Measurements from ENCODE around the gene CCDC88C. TPM values are rescaled to one million over a fixed set of nuclear protein-coding genes. Genes with fewer than 3 reads are reported as not detected.

Gene CCDC88C
- total RNA-seq, 1 donor from 2014 or later = 2.8 TPM

DNA sequence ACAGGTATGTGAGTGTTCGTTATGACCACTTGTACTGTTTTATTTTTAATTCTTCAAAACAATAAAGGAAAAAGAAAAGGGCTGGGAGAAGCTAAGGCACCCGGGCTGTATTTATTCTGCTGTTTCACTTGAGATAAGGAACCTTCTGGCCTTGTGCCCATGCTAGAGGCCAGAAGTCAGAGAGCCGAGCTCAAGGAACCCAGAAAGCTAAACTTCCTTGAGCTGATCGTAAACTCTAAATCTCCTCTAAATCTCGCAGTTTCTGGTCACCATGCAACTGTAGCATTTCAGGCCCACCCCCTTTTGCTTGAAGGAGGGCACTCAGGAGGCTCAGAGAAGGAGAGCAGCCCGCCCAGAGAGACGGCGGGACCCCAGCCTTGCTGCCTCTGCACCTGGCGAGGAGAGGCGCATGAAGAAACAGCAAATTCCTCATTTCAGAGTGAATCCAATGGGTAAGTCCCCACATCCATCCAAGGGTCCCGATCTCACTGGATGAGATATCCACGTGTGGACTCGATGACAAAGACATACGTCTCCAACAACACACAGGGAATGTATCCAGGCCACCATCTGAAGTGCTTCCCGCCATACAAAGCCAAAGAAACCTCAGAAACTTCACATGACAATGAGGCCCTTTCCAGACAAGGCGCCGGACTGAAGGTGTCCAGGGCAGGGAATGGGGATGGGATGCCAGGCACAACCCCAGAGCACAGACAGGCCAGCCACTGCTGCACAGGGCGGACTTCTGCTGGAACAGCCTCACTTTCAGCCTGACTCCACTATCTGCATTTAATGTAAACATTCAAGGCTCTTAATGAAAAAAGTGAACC, 14.6 kb downstream of the CCDC88C start:
- no peaks in the 10 kb centered on the region for H3K36me3 ChIP-seq
- no peaks in the 10 kb centered on the region for H3K9me3 ChIP-seq (replicated peaks)
- peaks cover 35% of the 10 kb centered on the region for H3K4me1 ChIP-seq
- no peak for DNase-seq
- peaks cover 45% of the 10 kb centered on the region for H3K27me3 ChIP-seq (ENCODE audit: low read depth)
- intact Hi-C loops (cut with micrococcal nuclease) = no loop called here
- H3K4me3 ChIP-seq = no peak overlapping the region
- TF ChIP-seq, protein P1, sequence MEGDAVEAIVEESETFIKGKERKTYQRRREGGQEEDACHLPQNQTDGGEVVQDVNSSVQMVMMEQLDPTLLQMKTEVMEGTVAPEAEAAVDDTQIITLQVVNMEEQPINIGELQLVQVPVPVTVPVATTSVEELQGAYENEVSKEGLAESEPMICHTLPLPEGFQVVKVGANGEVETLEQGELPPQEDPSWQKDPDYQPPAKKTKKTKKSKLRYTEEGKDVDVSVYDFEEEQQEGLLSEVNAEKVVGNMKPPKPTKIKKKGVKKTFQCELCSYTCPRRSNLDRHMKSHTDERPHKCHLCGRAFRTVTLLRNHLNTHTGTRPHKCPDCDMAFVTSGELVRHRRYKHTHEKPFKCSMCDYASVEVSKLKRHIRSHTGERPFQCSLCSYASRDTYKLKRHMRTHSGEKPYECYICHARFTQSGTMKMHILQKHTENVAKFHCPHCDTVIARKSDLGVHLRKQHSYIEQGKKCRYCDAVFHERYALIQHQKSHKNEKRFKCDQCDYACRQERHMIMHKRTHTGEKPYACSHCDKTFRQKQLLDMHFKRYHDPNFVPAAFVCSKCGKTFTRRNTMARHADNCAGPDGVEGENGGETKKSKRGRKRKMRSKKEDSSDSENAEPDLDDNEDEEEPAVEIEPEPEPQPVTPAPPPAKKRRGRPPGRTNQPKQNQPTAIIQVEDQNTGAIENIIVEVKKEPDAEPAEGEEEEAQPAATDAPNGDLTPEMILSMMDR (IDR thresholded peaks at IDR 0.05; ENCODE audit: borderline replicate concordance) = no peak
- H3K27ac ChIP-seq (replicated peaks) = peak overlapping the region; percentile 43

DNA sequence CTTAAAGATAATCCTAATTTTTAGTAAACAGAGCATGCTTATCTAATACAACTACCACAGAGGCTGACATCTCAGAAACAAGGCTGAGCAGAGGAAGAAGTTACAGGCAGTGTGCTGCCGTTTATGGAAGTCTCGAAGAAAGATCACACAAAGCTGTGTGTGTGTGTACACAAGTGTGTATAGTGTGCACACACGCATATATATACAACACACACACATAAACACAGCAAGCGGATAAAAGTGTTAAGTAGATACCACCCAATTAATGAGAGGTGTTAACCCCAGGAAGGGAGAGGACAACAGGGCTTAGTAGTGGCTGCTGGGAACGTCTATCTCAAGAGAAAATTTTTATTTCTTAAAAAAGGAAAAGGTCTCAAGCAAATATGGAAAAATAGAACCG, 15.3 kb downstream of the CCDC88C start:
- peaks cover 42% of the 10 kb centered on the region for H3K4me1 ChIP-seq
- DNase-seq = no peak
- no peak overlapping the region for H3K4me3 ChIP-seq
- TF ChIP-seq, protein P1 (IDR thresholded peaks at IDR 0.05; ENCODE audit: borderline replicate concordance) = no peak
- intact Hi-C loops (cut with micrococcal nuclease) = no loop called here
- peak overlapping the region; percentile 43 for H3K27ac ChIP-seq (replicated peaks)
- no peaks in the 10 kb centered on the region for H3K36me3 ChIP-seq
- no peaks in the 10 kb centered on the region for H3K9me3 ChIP-seq (replicated peaks)
- H3K27me3 ChIP-seq (ENCODE audit: low read depth) = peaks cover 51% of the 10 kb centered on the region

DNA sequence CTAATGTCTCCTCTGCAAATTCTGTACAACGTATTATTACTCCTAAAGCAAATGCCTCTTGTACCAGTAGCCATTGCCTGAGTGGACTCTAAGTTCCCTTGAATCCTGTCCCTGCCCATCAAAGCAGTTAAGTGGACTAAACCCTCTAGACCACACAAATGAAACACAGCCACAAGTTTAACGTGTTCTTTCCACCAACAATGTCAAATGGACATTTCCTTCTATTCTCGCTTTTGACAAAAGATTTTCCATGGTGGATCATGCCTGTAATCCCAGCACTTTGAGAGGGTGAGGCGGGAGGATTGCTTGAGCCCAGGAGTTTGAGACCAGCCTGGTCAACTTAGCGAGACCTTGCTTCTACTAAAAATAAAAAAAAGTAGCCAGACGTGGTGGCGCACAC, 15.9 kb downstream of the CCDC88C start:
- Histone ChIP-seq H3K9me3 (replicated peaks) (no peaks in the 10 kb centered on the region), H3K4me1 (peaks cover 47% of the 10 kb centered on the region), H3K27me3 (ENCODE audit: low read depth) (peaks cover 57% of the 10 kb centered on the region), H3K36me3 (no peaks in the 10 kb centered on the region), H3K27ac (replicated peaks) (peak overlapping the region; percentile 43), H3K4me3 (no peak overlapping the region)
- DNase-seq = no peak
- TF ChIP-seq, protein P1 (IDR thresholded peaks at IDR 0.05; ENCODE audit: borderline replicate concordance) = no peak
- intact Hi-C loops (cut with micrococcal nuclease) = no loop called here

DNA sequence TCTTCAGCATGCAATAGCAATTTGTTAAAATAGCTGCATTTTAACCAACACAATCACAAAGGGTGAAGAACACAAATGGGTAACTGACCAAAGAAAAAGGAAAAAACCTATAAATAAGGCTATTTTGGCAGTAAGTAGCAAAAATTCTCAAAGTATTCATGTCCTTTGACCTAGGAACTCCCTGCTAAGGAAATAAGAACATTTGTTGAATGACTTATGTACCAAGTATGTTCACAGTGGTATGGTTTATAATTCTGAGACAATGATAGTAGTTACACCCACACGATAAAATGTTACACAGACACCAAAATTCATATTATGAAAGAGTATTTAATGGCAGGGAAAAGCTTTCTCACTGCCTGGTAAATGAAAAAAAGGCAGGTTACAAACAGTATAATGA, 16.9 kb downstream of the CCDC88C start:
- H3K4me1 ChIP-seq = peaks cover 45% of the 10 kb centered on the region
- DNase-seq = no peak
- H3K27ac ChIP-seq (replicated peaks) = peak overlapping the region; percentile 30
- intact Hi-C loops (cut with micrococcal nuclease) = no loop called here
- no peaks in the 10 kb centered on the region for H3K36me3 ChIP-seq
- TF ChIP-seq, protein P1 (IDR thresholded peaks at IDR 0.05; ENCODE audit: borderline replicate concordance) = no peak
- H3K4me3 ChIP-seq = no peak overlapping the region
- H3K27me3 ChIP-seq (ENCODE audit: low read depth) = peaks cover 68% of the 10 kb centered on the region
- H3K9me3 ChIP-seq (replicated peaks) = no peaks in the 10 kb centered on the region

DNA sequence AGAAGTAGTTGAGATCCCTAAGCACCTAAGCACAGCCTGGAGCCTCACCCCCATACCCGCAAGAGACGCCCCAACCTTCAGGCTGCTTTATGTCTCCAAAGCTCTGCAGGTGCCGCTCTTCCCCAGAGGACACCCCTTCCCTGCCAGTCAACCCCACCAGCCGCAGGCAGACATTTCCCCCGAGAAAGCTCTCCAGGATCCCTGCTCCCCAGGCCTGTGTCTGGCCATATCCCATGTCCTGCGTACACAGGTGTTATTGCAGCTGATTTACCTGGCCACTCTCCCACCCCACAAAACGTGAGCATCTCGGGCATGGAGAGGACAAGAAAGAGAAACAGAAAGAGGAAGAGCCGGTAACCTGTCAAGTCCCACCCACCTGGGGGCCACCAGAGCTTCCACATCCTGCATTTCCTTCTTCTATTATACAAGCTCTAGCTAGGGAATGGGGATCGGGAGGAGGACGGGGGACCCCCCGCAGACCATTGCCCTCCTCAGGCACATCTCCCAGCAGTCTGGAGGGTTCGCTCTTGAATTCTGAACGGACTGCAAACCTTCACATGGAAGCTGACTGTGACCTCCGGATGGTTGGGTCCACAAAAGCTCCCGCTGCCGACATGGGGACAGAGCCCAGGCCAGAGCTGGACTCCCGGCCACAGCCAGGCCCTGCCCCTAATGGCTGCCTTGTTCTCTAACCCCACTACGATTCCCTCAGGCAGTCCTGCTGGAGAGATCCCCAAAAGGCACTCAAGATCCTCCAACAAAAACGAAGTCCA, 17.6 kb downstream of the CCDC88C start:
- Histone ChIP-seq H3K4me3 (no peak overlapping the region), H3K27ac (replicated peaks) (peak overlapping the region; percentile 30), H3K36me3 (no peaks in the 10 kb centered on the region), H3K27me3 (ENCODE audit: low read depth) (peaks cover 74% of the 10 kb centered on the region), H3K9me3 (replicated peaks) (no peaks in the 10 kb centered on the region), H3K4me1 (peaks cover 45% of the 10 kb centered on the region)
- DNase-seq = no peak
- intact Hi-C loops (cut with micrococcal nuclease) = no loop called here
- TF ChIP-seq, protein P1 (IDR thresholded peaks at IDR 0.05; ENCODE audit: borderline replicate concordance) = no peak

Data from left ventricle myocardium inferior (tissue), 1 donor.